ENCODE results near the gene MAMDC4. TPM values are rescaled to one million over a fixed set of nuclear protein-coding genes. Genes with fewer than 3 reads are reported as not detected.

The MAMDC4 gene
- total RNA-seq, 1 experiment from 2014 or later: 17.3 TPM

- H3K9ac ChIP-seq (ENCODE audit: low read length): no peak overlapping the region
- no peak for TF ChIP-seq ELF1 (IDR thresholded peaks at IDR 0.05; ENCODE audit: borderline replicate concordance, low read depth)
- peak; percentile 42 for TF ChIP-seq POLR2AphosphoS5 (IDR thresholded peaks at IDR 0.05; ENCODE audit: low read depth, low read length)
- H3K4me1 ChIP-seq (ENCODE audit: control insufficient read depth in 1 of 2, insufficient read depth in 2 of 2, low read length in 2 of 2): peaks cover 2 to 12% of the 10 kb centered on the region in 2 experiments; a peak in 2 of 4 replicates
These were observed 5.7 kb downstream of the MAMDC4 start for GRCh38 chr9:136857581-136858412.

GRCh38 chr9:136858452-136858843 is 6.3 kb downstream of the MAMDC4 start:
- no peak overlapping the region for H3K4me3 ChIP-seq (replicated peaks in 1 of 2; ENCODE audit: low read depth in 1 of 2, low read length in 2 of 2)
- H4K20me1 ChIP-seq (ENCODE audit: insufficient read depth): no peaks in the 10 kb centered on the region
- H3K27ac ChIP-seq (ENCODE audit: low read depth, low read length): peak overlapping the region; percentile 44; the same call in 1 of the 2 replicates
- no peak overlapping the region for H3K9ac ChIP-seq (ENCODE audit: low read length)
- TF ChIP-seq FOSL1 (IDR thresholded peaks at IDR 0.05; ENCODE audit: low read depth): no peak
- no peak for TF ChIP-seq ATF3 (IDR thresholded peaks at IDR 0.05)
- H3K79me2 ChIP-seq (ENCODE audit: insufficient read depth, low read length): peaks cover 4% of the 10 kb centered on the region; the same call in 1 of the 2 replicates
- H2AFZ ChIP-seq (ENCODE audit: low read depth, low read length, poor library complexity, severe bottlenecking): no peak overlapping the region
- no peaks in the 10 kb centered on the region for H3K27me3 ChIP-seq (ENCODE audit: insufficient read depth, low read length)
- BruUV-seq (replicated peaks): no TSS peak
- no peaks in the 10 kb centered on the region for H3K9me2 ChIP-seq (ENCODE audit: insufficient read depth)
- RAD21 ChIA-PET (ENCODE audit: low non-redundant PET in 1 of 2, low total read pairs in 2 of 2, uncharacterized antibody in 2 of 2, unreplicated experiment in 2 of 2): no interaction called here
- H3K4me1 ChIP-seq (ENCODE audit: control insufficient read depth in 1 of 2, insufficient read depth in 2 of 2, low read length in 2 of 2): peaks cover 2 to 12% of the 10 kb centered on the region in 2 experiments; a peak in 2 of 4 replicates
- H3K36me3 ChIP-seq (ENCODE audit: control insufficient read depth in 1 of 2, insufficient read depth in 2 of 2, low read length in 2 of 2): peaks cover 16% of the 10 kb centered on the region in 2 experiments; a peak in 3 of 4 replicates
- H3K9me3 ChIP-seq (ENCODE audit: control insufficient read depth in 1 of 2, insufficient read depth in 1 of 2, low read depth in 1 of 2, low read length in 2 of 2): no peaks in the 10 kb centered on the region
- no peak for ATAC-seq
- H3K4me2 ChIP-seq (ENCODE audit: low read length): no peak overlapping the region
- POLR2A ChIA-PET: no interaction called here
- intact Hi-C loops (cut with micrococcal nuclease): no loop called here
- DNase-seq (ENCODE audit: low read depth, low spot score): no peak
- CTCF ChIA-PET: no interaction called here

More at GRCh38 chr9:136857581-136858412, 5.7 kb downstream of the MAMDC4 start:
- RAD21 ChIA-PET (ENCODE audit: low non-redundant PET in 1 of 2, low total read pairs in 2 of 2, uncharacterized antibody in 2 of 2, unreplicated experiment in 2 of 2): no interaction called here
- H2AFZ ChIP-seq (ENCODE audit: low read depth, low read length, poor library complexity, severe bottlenecking): no peak overlapping the region
- no peak overlapping the region for H3K4me3 ChIP-seq (replicated peaks in 1 of 2; ENCODE audit: low read depth in 1 of 2, low read length in 2 of 2)
- intact Hi-C loops (cut with micrococcal nuclease): no loop called here
- peaks cover 10 to 13% of the 10 kb centered on the region in 2 experiments; a peak in 3 of 4 replicates for H3K36me3 ChIP-seq (ENCODE audit: control insufficient read depth in 1 of 2, insufficient read depth in 2 of 2, low read length in 2 of 2)
- CTCF ChIA-PET: no interaction called here
- no peaks in the 10 kb centered on the region for H4K20me1 ChIP-seq (ENCODE audit: insufficient read depth)
- H3K27me3 ChIP-seq (ENCODE audit: insufficient read depth, low read length): no peaks in the 10 kb centered on the region
- BruUV-seq (replicated peaks): no TSS peak
- H3K79me2 ChIP-seq (ENCODE audit: insufficient read depth, low read length): no peaks in the 10 kb centered on the region; the same call in 1 of the 2 replicates
- no peaks in the 10 kb centered on the region for H3K9me3 ChIP-seq (ENCODE audit: control insufficient read depth in 1 of 2, insufficient read depth in 1 of 2, low read depth in 1 of 2, low read length in 2 of 2)
- no peak overlapping the region for H3K4me2 ChIP-seq (ENCODE audit: low read length)
- no peaks in the 10 kb centered on the region for H3K9me2 ChIP-seq (ENCODE audit: insufficient read depth)
- ATAC-seq (no peak), DNase-seq (ENCODE audit: low read depth, low spot score) (no peak)
- no peak overlapping the region; the same call in 1 of the 2 replicates for H3K27ac ChIP-seq (ENCODE audit: low read depth, low read length)
- POLR2A ChIA-PET: no interaction called here
